Thoracic aorta (tissue), 2 donors: ENCODE data around the gene PPP6R2. TPM values are rescaled to one million over a fixed set of nuclear protein-coding genes. Genes with fewer than 3 reads are reported as not detected.

Source experiments
- ATAC-seq: fragments of 150-250 bp; one replicate; pipeline ENCODE4 v1.8.0; 2017; ENCODE audit warnings: low read depth; ENCODE audit not compliant: insufficient number of reproducible peaks, low FRiP score
- DNase-seq: peaks from one replicate; pipeline ENCODE4 v3.0.0-alpha.2; 2020; ENCODE audit warnings: low spot score
- H3K27ac ChIP-seq, 2 donors: fragments of 200-600 bp; sonication (generic); 1 replicate in 1 of 2; 2 replicates in 1 of 2; pipeline ENCODE4 v1.5.1; 2016; ENCODE audit warnings: mild to moderate bottlenecking in 2 of 2, moderate library complexity in 2 of 2
- H3K27me3 ChIP-seq: fragments of 200-600 bp; sonication (generic); replicated peaks from 2 replicates; pipeline ENCODE4 v1.6.0; 2016; ENCODE audit warnings: mild to moderate bottlenecking; ENCODE audit not compliant: insufficient read depth
- H3K36me3 ChIP-seq: fragments of 200-600 bp; sonication (generic); one replicate; pipeline ENCODE4 v1.5.1; 2016
- H3K4me1 ChIP-seq, 2 donors: fragments of 200-600 bp; sonication (generic); 1 replicate in 1 of 2; 2 replicates in 1 of 2; pipeline versions ENCODE4 v1.5.1 to v1.6.0; 2016; ENCODE audit warnings: low read depth in 2 of 2, mild to moderate bottlenecking in 1 of 2; ENCODE audit not compliant: control insufficient read depth in 1 of 2
- H3K4me3 ChIP-seq: fragments of 200-600 bp; sonication (generic); 2 replicates; pipeline ENCODE4 v1.5.1; 2016; ENCODE audit warnings: mild to moderate bottlenecking
- H3K9me3 ChIP-seq: fragments of 200-600 bp; sonication (generic); 2 replicates; pipeline ENCODE4 v1.5.1; 2016
- CTCF ChIP-seq: fragments of 200-600 bp; sonication (generic); IDR thresholded peaks from one replicate; pipeline ENCODE4 v1.5.1; 2019; ENCODE audit warnings: antibody characterized with exemption
- total RNA-seq, 2 donors: library from RNA; depleted of rRNA; stranded (reverse); fragments of >200 nt; gene quantifications; one replicate each; pipeline versions ENCODE4 v1.1.0 to v1.2.3, GENCODE V29; 2016

PPP6R2 gene
- total RNA-seq, 2 donors from 2014 or later, result 61.2 to 73.6 TPM

GRCh38 chr22:50416996-50417395, 73.9 kb downstream of the PPP6R2 start:
- peaks cover 1 to 3% of the 10 kb centered on the region in 2 donors for H3K4me1 ChIP-seq
- H3K9me3 ChIP-seq, result no peaks in the 10 kb centered on the region
- peaks cover 71% of the 10 kb centered on the region for H3K36me3 ChIP-seq
- H3K27me3 ChIP-seq, result no peaks in the 10 kb centered on the region
- DNase-seq (no peak), ATAC-seq (no peak)
- no peak overlapping the region for H3K4me3 ChIP-seq
- TF ChIP-seq CTCF, result no peak
- H3K27ac ChIP-seq, result no peak overlapping the region

GRCh38 chr22:50417411-50418210, 74.5 kb downstream of the PPP6R2 start:
- no peak for TF ChIP-seq CTCF
- Histone ChIP-seq H3K27ac (no peak overlapping the region), H3K27me3 (no peaks in the 10 kb centered on the region), H3K9me3 (no peaks in the 10 kb centered on the region), H3K36me3 (peaks cover 77% of the 10 kb centered on the region), H3K4me3 (no peak overlapping the region), H3K4me1 (no peaks in the 10 kb centered on the region)
- DNase-seq (no peak), ATAC-seq (no peak)

GRCh38 chr22:50418624-50419023, 75.5 kb downstream of the PPP6R2 start:
- Histone ChIP-seq H3K36me3 (peaks cover 86% of the 10 kb centered on the region), H3K27me3 (no peaks in the 10 kb centered on the region), H3K27ac (no peak overlapping the region), H3K4me3 (no peak overlapping the region), H3K4me1 (no peaks in the 10 kb centered on the region), H3K9me3 (no peaks in the 10 kb centered on the region)
- ATAC-seq (no peak), DNase-seq (no peak)
- no peak for TF ChIP-seq CTCF

- Histone ChIP-seq H3K4me1 (no peaks in the 10 kb centered on the region), H3K9me3 (no peaks in the 10 kb centered on the region), H3K36me3 (peaks cover 87% of the 10 kb centered on the region), H3K27ac (no peak overlapping the region), H3K4me3 (no peak overlapping the region), H3K27me3 (no peaks in the 10 kb centered on the region)
- DNase-seq, result no peak
- no peak for TF ChIP-seq CTCF
- no peak for ATAC-seq
These were observed 76.0 kb downstream of the PPP6R2 start for GRCh38 chr22:50419116-50419515.

GRCh38 chr22:50420015-50420414, 76.9 kb downstream of the PPP6R2 start:
- Histone ChIP-seq H3K4me1 (no peaks in the 10 kb centered on the region), H3K4me3 (no peak overlapping the region), H3K27ac (no peak overlapping the region), H3K36me3 (peaks cover 79% of the 10 kb centered on the region), H3K9me3 (no peaks in the 10 kb centered on the region), H3K27me3 (no peaks in the 10 kb centered on the region)
- ATAC-seq (no peak), DNase-seq (no peak)
- no peak for TF ChIP-seq CTCF
